CD4-positive, alpha-beta T cell (primary cell): ENCODE results near the gene INPP4B. TPM values are rescaled to one million over a fixed set of nuclear protein-coding genes. Genes with fewer than 3 reads are reported as not detected.

Source experiments
- ATAC-seq: fragments of 200-7000 bp; cut with Tn5 transposase; one replicate; pipeline ENCODE4 v1.10.0; 2022; ENCODE audit warnings: mild to moderate bottlenecking; ENCODE audit not compliant: poor library complexity
- CTCF ChIA-PET: fragments of 350-600 bp; sonication (Branson Sonifier 250); formaldehyde crosslinking; loops from one replicate; lab custom pipeline; 2021; ENCODE audit warnings: antibody characterized with exemption, inconsistent platforms; lab: Charles Lee
- POLR2A ChIA-PET: fragments of 350-600 bp; sonication (Branson Sonifier 250); formaldehyde crosslinking; loops from one replicate; lab custom pipeline; 2021; ENCODE audit warnings: antibody characterized with exemption, inconsistent platforms; lab: Charles Lee
- DNase-seq, 14 experiments: peaks; one replicate each; pipeline ENCODE4 v3.0.0-alpha.2; 2013 to 2020; ENCODE audit warnings: mixed read lengths in 2 of 14
- H3K27ac ChIP-seq, 2 donors: one replicate each; pipeline versions ENCODE4 v1.5.1 to v1.7.0; 2013; ENCODE audit warnings: low read length in 2 of 2, low read depth in 1 of 2, mild to moderate bottlenecking in 1 of 2
- H3K27me3 ChIP-seq, 2 experiments: 1 replicate in 1 of 2; 2 replicates in 1 of 2; pipeline versions ENCODE4 v1.6.1 to v1.7.0; 2013; ENCODE audit warnings: low read length in 2 of 2, control low read depth in 1 of 2, mild to moderate bottlenecking in 1 of 2, moderate library complexity in 1 of 2; ENCODE audit not compliant: insufficient read depth in 2 of 2, control insufficient read depth in 1 of 2
- H3K36me3 ChIP-seq: one replicate; pipeline ENCODE4 v1.6.1; 2013; ENCODE audit warnings: low read length, control low read depth; ENCODE audit not compliant: insufficient read depth
- H3K4me1 ChIP-seq: one replicate; pipeline ENCODE4 v1.6.1; 2013; ENCODE audit warnings: low read length, control low read depth; ENCODE audit not compliant: insufficient read depth
- H3K4me3 ChIP-seq: one replicate; pipeline ENCODE4 v1.5.1; 2013; ENCODE audit warnings: mild to moderate bottlenecking, low read length, moderate library complexity
- H3K9me3 ChIP-seq, 2 experiments: 1 replicate in 1 of 2; 2 replicates in 1 of 2; pipeline versions ENCODE4 v1.6.1 to v1.7.0; 2013; ENCODE audit warnings: low read length in 2 of 2, mild to moderate bottlenecking in 2 of 2, control low read depth in 1 of 2, moderate library complexity in 1 of 2; ENCODE audit not compliant: control insufficient read depth in 1 of 2, insufficient read depth in 1 of 2
- H3K27ac Mint-ChIP-seq: one replicate; pipeline ENCODE4 v1.8.0; 2020; ENCODE audit warnings: mixed read lengths
- H3K27me3 Mint-ChIP-seq: one replicate; pipeline ENCODE4 v1.8.0; 2021; ENCODE audit warnings: mixed read lengths
- H3K36me3 Mint-ChIP-seq: one replicate; pipeline ENCODE4 v1.8.0; 2021; ENCODE audit warnings: low read depth, mixed read lengths
- H3K4me1 Mint-ChIP-seq: one replicate; pipeline ENCODE4 v1.8.0; 2021; ENCODE audit warnings: low read depth, mixed read lengths
- H3K4me3 Mint-ChIP-seq: one replicate; pipeline ENCODE4 v1.8.0; 2020; ENCODE audit warnings: mild to moderate bottlenecking, mixed read lengths
- H3K9me3 Mint-ChIP-seq: one replicate; pipeline ENCODE4 v1.8.0; 2020; ENCODE audit warnings: mixed read lengths
- CTCF ChIP-seq: fragments of 200-600 bp; IDR thresholded peaks from one replicate; pipeline ENCODE4 v1.8.0; 2022; ENCODE audit warnings: antibody characterized with exemption, mild to moderate bottlenecking
- intact Hi-C, 2 experiments: fragments of 100-400 bp; cut with DNase I in 1 of 2; cut with micrococcal nuclease in 1 of 2; formaldehyde crosslinking; loops; one replicate each; pipeline versions ENCODE4 v1.15.1 to v1.9.0; 2023 to 2025; cut with DNase I, micrococcal nuclease
- total RNA-seq, 174 experiments: library from RNA in 2 of 174; stranded (reverse) in 2 of 174; gene quantifications; one replicate each; pipeline ENCODE4 v1.2.3 and lab custom pipeline; 2021 to 2026

The INPP4B gene
- total RNA-seq, 2 experiments from 2014 or later = 50.7 to 53.8 TPM

GRCh38 chr4:142372530-142373260 lies 473.4 kb downstream of the INPP4B start:
- ATAC-seq (no peak), DNase-seq (no peak)
- POLR2A ChIA-PET = interaction anchor here (0.6 to 4.2 kb wide), 9 partner anchors 11 to 36 kb away, joined by 3 to 26 read pairs (median 3); no protein-coding TSS in a partner anchor
- peaks cover 6% of the 10 kb centered on the region for H3K9me3 Mint-ChIP-seq
- H3K36me3 Mint-ChIP-seq = peaks cover 42% of the 10 kb centered on the region
- Histone ChIP-seq H3K4me3 (no peak overlapping the region), H3K27ac (no peak overlapping the region), H3K27me3 (no peaks in the 10 kb centered on the region), H3K4me1 (peaks cover 24% of the 10 kb centered on the region), H3K36me3 (peaks cover 4% of the 10 kb centered on the region), H3K9me3 (no peaks in the 10 kb centered on the region)
- no peak for TF ChIP-seq CTCF
- intact Hi-C loops = no loop called here
- no peaks in the 10 kb centered on the region for H3K27me3 Mint-ChIP-seq
- peak overlapping the region; percentile 32 for H3K4me3 Mint-ChIP-seq
- peak overlapping the region; percentile 84 for H3K27ac Mint-ChIP-seq
- H3K4me1 Mint-ChIP-seq = peaks cover 90% of the 10 kb centered on the region
- CTCF ChIA-PET = interaction anchor here (0.7 to 1.7 kb wide), 7 partner anchors 13 to 31 kb away, joined by 3 to 5 read pairs (median 4); no protein-coding TSS in a partner anchor

- Mint-ChIP-seq H3K27me3 (no peaks in the 10 kb centered on the region), H3K4me1 (peaks cover 89% of the 10 kb centered on the region), H3K27ac (peak overlapping the region; percentile 70), H3K9me3 (peaks cover 6% of the 10 kb centered on the region), H3K4me3 (peak overlapping the region; percentile 62), H3K36me3 (peaks cover 43% of the 10 kb centered on the region)
- intact Hi-C loops = no loop called here
- Histone ChIP-seq H3K36me3 (peaks cover 3% of the 10 kb centered on the region), H3K4me1 (peaks cover 31% of the 10 kb centered on the region), H3K27ac (peak overlapping the region in 1 of 2 donors; percentile 16), H3K9me3 (no peaks in the 10 kb centered on the region), H3K27me3 (no peaks in the 10 kb centered on the region), H3K4me3 (no peak overlapping the region)
- DNase-seq (no peak), ATAC-seq (no peak)
- ChIA-PET POLR2A (interaction anchor here (0.9 to 4.6 kb wide), 6 partner anchors 10 to 48 kb away, joined by 3 to 25 read pairs (median 7); no protein-coding TSS in a partner anchor), CTCF (interaction anchor here (0.7 to 2.4 kb wide), 2 partner anchors 9 to 10 kb away, joined by 3 to 9 read pairs; no protein-coding TSS in a partner anchor)
- TF ChIP-seq CTCF = no peak
These were observed 477.0 kb downstream of the INPP4B start for GRCh38 chr4:142369141-142369540.

- peak overlapping the region; percentile 52 for H3K4me3 Mint-ChIP-seq
- DNase-seq (peak in 1 of 14 experiments; percentile 40), ATAC-seq (peak; percentile 41)
- CTCF ChIA-PET = interaction anchor here (0.8 to 2.4 kb wide), 8 partner anchors 8 to 186 kb away, joined by 3 to 9 read pairs (median 3); no protein-coding TSS in a partner anchor
- no peaks in the 10 kb centered on the region for H3K27me3 ChIP-seq
- intact Hi-C loops = loop anchor here in 1 of 2 experiments (2.0 kb wide), 1 partner anchor 39 kb away; no protein-coding TSS in a partner anchor
- H3K36me3 ChIP-seq = peaks cover 10% of the 10 kb centered on the region
- peak overlapping the region in 1 of 2 donors; percentile 36 for H3K27ac ChIP-seq
- no peak for TF ChIP-seq CTCF
- no peaks in the 10 kb centered on the region for H3K9me3 ChIP-seq
- H3K27ac Mint-ChIP-seq = peak overlapping the region; percentile 86
- H3K4me1 ChIP-seq = peaks cover 31% of the 10 kb centered on the region
- H3K4me1 Mint-ChIP-seq = peaks cover 86% of the 10 kb centered on the region
- H3K27me3 Mint-ChIP-seq = no peaks in the 10 kb centered on the region
- H3K9me3 Mint-ChIP-seq = peaks cover 6% of the 10 kb centered on the region
- POLR2A ChIA-PET = interaction anchor here (0.9 to 4.6 kb wide), 9 partner anchors 9 to 49 kb away, joined by 3 to 25 read pairs (median 4); no protein-coding TSS in a partner anchor
- peak overlapping the region; percentile 3 for H3K4me3 ChIP-seq
- peaks cover 50% of the 10 kb centered on the region for H3K36me3 Mint-ChIP-seq
These were observed 478.5 kb downstream of the INPP4B start for GRCh38 chr4:142367418-142368180.
